GM12891 (cell line): ENCODE data around the gene MUSK.

ENCODE experiments used
- PAX5 ChIP-seq: IDR thresholded peaks from 2 replicates; pipeline ENCODE4 v1.6.1; 2011; ENCODE audit warnings: low read length, moderate library complexity, mild to moderate bottlenecking; ENCODE audit not compliant: insufficient read depth, severe bottlenecking
- POLR2A ChIP-seq: IDR thresholded peaks from 2 replicates; pipeline ENCODE4 v1.6.1; 2011; ENCODE audit warnings: low read depth, low read length, control low read depth
- POLR2AphosphoS5 ChIP-seq: IDR thresholded peaks from 2 replicates; pipeline ENCODE4 v1.6.1; 2011; ENCODE audit warnings: low read depth, low read length, control low read depth
- SPI1 ChIP-seq: IDR thresholded peaks from 2 replicates; pipeline ENCODE4 v1.6.1; 2011; ENCODE audit warnings: low read depth, low read length, control low read depth
- TAF1 ChIP-seq: IDR thresholded peaks from 2 replicates; pipeline ENCODE4 v1.6.1; 2011; ENCODE audit warnings: low read depth, low read length, control low read depth

GRCh38 chr9:110842169-110842568 is 173.6 kb downstream of the MUSK start:
- TF ChIP-seq POLR2A (no peak), POLR2AphosphoS5 (no peak), TAF1 (no peak), SPI1 (no peak), PAX5 (no peak)
